Mesothelial cell of epicardium (in vitro differentiated cells): Measurements from ENCODE around the gene MEGF11. TPM values are rescaled to one million over a fixed set of nuclear protein-coding genes. Genes with fewer than 3 reads are reported as not detected.

Experiments
- DNase-seq, 2 experiments: peaks; one replicate each; pipeline ENCODE4 v3.0.0; 2021; ENCODE audit warnings: low spot score in 2 of 2; ENCODE audit not compliant: unreplicated experiment in 2 of 2
- H3K27ac Mint-ChIP-seq: 2 replicates; pipeline ENCODE4 v1.8.0; 2021; ENCODE audit warnings: mixed read lengths
- H3K27me3 Mint-ChIP-seq: 2 replicates; pipeline ENCODE4 v1.8.0; 2021; ENCODE audit warnings: low read depth, mixed read lengths
- H3K36me3 Mint-ChIP-seq: 2 replicates; pipeline ENCODE4 v1.8.0; 2021; ENCODE audit warnings: mixed read lengths
- H3K4me1 Mint-ChIP-seq: 2 replicates; pipeline ENCODE4 v1.8.0; 2021; ENCODE audit warnings: mixed read lengths
- H3K4me3 Mint-ChIP-seq: 2 replicates; pipeline ENCODE4 v1.8.0; 2021; ENCODE audit warnings: mild to moderate bottlenecking, moderate library complexity, mixed read lengths
- H3K9me3 Mint-ChIP-seq: 2 replicates; pipeline ENCODE4 v1.8.0; 2021; ENCODE audit warnings: mixed read lengths
- total RNA-seq: library from RNA; stranded (reverse); gene quantifications from 3 replicates; pipeline ENCODE4 v1.2.1, GENCODE V29; 2021
- TF ChIP-seq, protein P1 (sequence below): fragments of 200-600 bp; sonication (generic); IDR thresholded peaks from one replicate; pipeline ENCODE4 v1.5.0; 2021; ENCODE audit warnings: antibody characterized with exemption; ENCODE audit not compliant: unreplicated experiment

MEGF11 gene
- total RNA-seq, 1 donor from 2014 or later = 3.7 TPM

DNA sequence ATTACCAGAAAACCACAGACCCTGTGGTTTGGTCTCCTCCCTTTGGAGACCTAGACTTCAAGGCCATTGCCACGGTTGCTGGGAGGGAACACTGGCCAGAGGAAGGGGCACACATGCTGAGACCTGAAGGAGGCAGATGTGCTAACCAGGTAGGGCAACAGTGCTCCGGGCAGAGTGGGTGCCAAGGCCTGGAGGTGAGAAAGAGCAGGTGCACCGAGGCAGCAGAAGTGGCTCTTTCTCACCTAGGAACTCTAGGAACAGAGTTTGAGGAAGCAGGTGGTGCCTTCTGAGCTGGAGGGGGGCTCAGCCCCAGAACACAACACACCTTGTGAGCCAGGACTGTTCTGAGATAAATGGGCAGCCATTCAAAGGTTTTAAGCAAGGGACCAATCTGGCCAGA is 106.1 kb downstream of the MEGF11 start:
- H3K27me3 Mint-ChIP-seq = peaks cover 75% of the 10 kb centered on the region
- no peaks in the 10 kb centered on the region for H3K9me3 Mint-ChIP-seq
- H3K27ac Mint-ChIP-seq = no peak overlapping the region
- TF ChIP-seq, protein P1, sequence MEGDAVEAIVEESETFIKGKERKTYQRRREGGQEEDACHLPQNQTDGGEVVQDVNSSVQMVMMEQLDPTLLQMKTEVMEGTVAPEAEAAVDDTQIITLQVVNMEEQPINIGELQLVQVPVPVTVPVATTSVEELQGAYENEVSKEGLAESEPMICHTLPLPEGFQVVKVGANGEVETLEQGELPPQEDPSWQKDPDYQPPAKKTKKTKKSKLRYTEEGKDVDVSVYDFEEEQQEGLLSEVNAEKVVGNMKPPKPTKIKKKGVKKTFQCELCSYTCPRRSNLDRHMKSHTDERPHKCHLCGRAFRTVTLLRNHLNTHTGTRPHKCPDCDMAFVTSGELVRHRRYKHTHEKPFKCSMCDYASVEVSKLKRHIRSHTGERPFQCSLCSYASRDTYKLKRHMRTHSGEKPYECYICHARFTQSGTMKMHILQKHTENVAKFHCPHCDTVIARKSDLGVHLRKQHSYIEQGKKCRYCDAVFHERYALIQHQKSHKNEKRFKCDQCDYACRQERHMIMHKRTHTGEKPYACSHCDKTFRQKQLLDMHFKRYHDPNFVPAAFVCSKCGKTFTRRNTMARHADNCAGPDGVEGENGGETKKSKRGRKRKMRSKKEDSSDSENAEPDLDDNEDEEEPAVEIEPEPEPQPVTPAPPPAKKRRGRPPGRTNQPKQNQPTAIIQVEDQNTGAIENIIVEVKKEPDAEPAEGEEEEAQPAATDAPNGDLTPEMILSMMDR = no peak
- H3K4me1 Mint-ChIP-seq = no peaks in the 10 kb centered on the region
- no peak for DNase-seq
- no peaks in the 10 kb centered on the region for H3K36me3 Mint-ChIP-seq
- H3K4me3 Mint-ChIP-seq = no peak overlapping the region

DNA sequence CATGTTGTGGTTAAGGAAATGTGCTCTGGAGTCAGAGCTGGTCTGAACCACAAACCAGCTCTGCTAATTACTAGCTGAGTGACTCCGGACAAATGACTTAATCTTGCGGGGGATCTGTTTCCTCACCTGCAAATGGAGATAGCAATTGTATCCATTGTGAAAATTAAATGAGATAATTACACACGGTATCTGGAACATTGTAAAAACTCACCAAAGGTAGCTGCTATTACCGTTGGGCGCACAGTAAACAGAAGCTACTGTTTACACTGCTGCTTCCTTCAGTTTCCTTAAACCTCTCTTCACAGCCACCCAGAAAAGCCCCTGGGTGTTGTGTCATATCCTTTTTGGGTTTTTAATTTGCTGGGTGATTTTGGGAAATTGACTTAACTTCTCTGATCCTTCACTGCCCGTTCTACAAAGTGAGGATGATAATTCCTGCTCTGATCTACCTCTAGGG is 107.8 kb downstream of the MEGF11 start:
- Mint-ChIP-seq H3K27me3 (peaks cover 66% of the 10 kb centered on the region), H3K4me1 (no peaks in the 10 kb centered on the region), H3K4me3 (no peak overlapping the region), H3K36me3 (no peaks in the 10 kb centered on the region), H3K27ac (no peak overlapping the region), H3K9me3 (no peaks in the 10 kb centered on the region)
- TF ChIP-seq, protein P1 = no peak
- DNase-seq = no peak

DNA sequence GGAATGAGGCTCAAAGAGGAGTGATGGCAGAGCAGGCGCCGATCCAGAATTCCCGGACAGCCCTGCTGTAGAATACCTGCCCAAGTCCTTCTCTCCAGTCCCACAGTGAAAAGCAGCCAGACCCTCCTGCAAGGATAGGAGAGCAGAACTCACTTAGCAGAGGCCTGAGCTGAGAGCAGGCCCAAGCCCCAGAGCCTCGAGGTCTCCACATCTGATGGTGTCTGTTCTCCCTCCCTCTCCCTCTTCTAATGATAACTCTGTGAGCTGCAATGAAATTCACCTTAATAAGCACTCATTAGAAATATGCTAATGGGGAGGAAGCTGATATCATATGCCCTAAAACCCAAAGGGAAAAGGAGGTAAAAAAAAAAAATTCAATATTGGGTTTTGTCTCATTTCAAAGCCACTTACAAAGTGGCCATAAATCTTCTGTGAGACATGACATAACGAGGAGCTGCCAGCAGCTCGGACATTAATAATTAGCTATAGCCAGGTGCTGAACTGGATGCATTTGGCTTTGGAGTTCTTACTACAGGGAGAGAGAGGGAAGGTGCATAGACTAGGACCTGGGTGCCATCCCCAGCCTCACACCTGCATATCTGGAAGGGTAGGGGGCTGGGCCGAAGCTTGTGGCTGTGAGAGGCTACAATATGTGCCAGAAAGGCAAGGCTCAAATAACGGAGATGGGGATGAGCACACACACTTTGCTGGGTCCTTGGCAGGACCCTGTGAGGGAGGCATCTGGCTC is 108.4 kb downstream of the MEGF11 start:
- H3K27me3 Mint-ChIP-seq = peaks cover 60% of the 10 kb centered on the region
- TF ChIP-seq, protein P1 = no peak
- H3K36me3 Mint-ChIP-seq = no peaks in the 10 kb centered on the region
- H3K4me3 Mint-ChIP-seq = no peak overlapping the region
- no peaks in the 10 kb centered on the region for H3K4me1 Mint-ChIP-seq
- H3K9me3 Mint-ChIP-seq = no peaks in the 10 kb centered on the region
- DNase-seq = no peak
- H3K27ac Mint-ChIP-seq = no peak overlapping the region

DNA sequence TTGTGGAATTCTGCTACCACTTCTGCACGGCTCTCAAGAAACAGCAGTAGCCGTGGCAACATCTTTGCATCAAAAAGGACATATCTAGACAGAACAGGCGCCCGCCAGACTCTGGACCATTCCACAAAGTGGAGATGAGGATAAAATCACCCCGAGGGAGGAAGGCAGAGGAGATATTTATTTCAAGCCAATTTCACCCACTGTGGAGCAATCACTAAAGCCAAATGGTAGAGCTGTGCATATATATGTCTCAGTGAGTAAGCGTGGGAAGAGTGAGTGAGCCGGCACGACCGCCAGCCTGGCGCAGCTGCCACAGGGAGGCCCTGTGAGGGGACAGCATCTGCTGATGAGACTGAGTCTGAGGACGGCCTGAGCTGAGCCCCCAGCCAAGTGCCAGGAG is 111.3 kb downstream of the MEGF11 start:
- Mint-ChIP-seq H3K4me3 (no peak overlapping the region), H3K36me3 (no peaks in the 10 kb centered on the region), H3K27me3 (peaks cover 36% of the 10 kb centered on the region), H3K27ac (no peak overlapping the region), H3K9me3 (no peaks in the 10 kb centered on the region), H3K4me1 (peaks cover 24% of the 10 kb centered on the region)
- DNase-seq = no peak
- TF ChIP-seq, protein P1 = no peak

DNA sequence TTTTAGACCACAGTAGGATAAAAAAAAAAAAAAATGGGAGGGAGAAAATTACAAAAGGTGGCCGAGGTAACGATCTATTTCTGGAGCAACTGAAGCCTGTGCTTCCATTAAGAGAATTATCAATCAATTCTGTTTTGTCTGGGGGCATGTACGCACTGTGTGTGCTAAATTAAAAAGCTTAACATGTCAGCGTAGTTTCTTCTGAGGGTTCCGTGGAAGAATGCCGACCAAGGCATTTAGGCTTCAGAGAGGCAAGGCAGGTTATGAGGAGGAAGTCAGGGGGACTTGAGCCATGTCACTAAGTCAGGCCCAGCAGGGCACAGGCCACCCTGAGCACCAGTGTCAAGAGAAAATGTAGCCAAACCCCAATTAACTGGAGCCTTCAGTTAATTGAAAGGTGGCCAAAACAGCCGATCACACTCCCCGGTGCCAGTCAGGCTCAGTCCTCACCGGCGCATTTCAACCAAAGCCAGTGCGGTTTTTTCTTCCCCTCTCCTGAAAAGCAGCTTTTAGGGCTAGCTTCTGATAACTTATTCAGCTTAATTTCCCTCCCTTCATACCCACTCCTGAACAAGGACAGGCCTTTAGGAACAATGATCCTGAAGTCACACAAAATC is 113.9 kb downstream of the MEGF11 start:
- H3K27me3 Mint-ChIP-seq = peaks cover 19% of the 10 kb centered on the region
- no peaks in the 10 kb centered on the region for H3K36me3 Mint-ChIP-seq

More for the DNA sequence above, 113.9 kb downstream of the MEGF11 start:
- Mint-ChIP-seq H3K4me1 (peaks cover 27% of the 10 kb centered on the region), H3K4me3 (no peak overlapping the region), H3K9me3 (no peaks in the 10 kb centered on the region), H3K27ac (peak overlapping the region; percentile 62)
- TF ChIP-seq, protein P1 = no peak
- DNase-seq = no peak
